Hepatocyte (in vitro differentiated cells): ENCODE measurements around the gene TEX19. TPM values are rescaled to one million over a fixed set of nuclear protein-coding genes. Genes with fewer than 3 reads are reported as not detected.

Experiments used
- DNase-seq: peaks from one replicate; pipeline ENCODE4 v3.0.0-alpha.2; 2016; ENCODE audit warnings: low spot score
- H2AFZ ChIP-seq: fragments of 200-600 bp; sonication (generic); 2 replicates; pipeline ENCODE4 v1.6.0; 2016; ENCODE audit warnings: antibody characterized with exemption, mild to moderate bottlenecking
- H3K27ac ChIP-seq: fragments of 200-600 bp; sonication (generic); 2 replicates; pipeline ENCODE4 v1.5.1; 2016; ENCODE audit warnings: mild to moderate bottlenecking
- H3K27me3 ChIP-seq: fragments of 200-600 bp; sonication (generic); 2 replicates; pipeline ENCODE4 v1.6.1; 2016
- H3K36me3 ChIP-seq: fragments of 200-600 bp; sonication (generic); replicated peaks from 2 replicates; pipeline ENCODE4 v1.5.1; 2016; ENCODE audit warnings: low read depth; ENCODE audit not compliant: insufficient read depth
- H3K4me1 ChIP-seq: fragments of 200-600 bp; sonication (generic); 2 replicates; pipeline ENCODE4 v1.5.1; 2016; ENCODE audit warnings: mild to moderate bottlenecking, moderate library complexity; ENCODE audit not compliant: insufficient read depth
- H3K4me2 ChIP-seq: fragments of 200-600 bp; sonication (generic); 2 replicates; pipeline ENCODE4 v1.6.0; 2016
- H3K4me3 ChIP-seq: fragments of 200-600 bp; sonication (generic); 2 replicates; pipeline ENCODE4 v1.5.1; 2016; ENCODE audit warnings: mild to moderate bottlenecking
- H3K79me2 ChIP-seq: fragments of 200-600 bp; sonication (generic); 2 replicates; pipeline ENCODE4 v1.6.0; 2017; ENCODE audit warnings: mild to moderate bottlenecking
- H3K9me2 ChIP-seq: fragments of 200-600 bp; sonication (generic); replicated peaks from 2 replicates; pipeline ENCODE4 v1.6.0; 2017; ENCODE audit warnings: mild to moderate bottlenecking; ENCODE audit not compliant: insufficient read depth
- H3K9me3 ChIP-seq: fragments of 200-600 bp; sonication (generic); 2 replicates; pipeline ENCODE4 v1.5.1; 2016; ENCODE audit warnings: low read depth, mild to moderate bottlenecking
- H4K20me1 ChIP-seq: fragments of 200-600 bp; sonication (generic); 2 replicates; pipeline ENCODE4 v1.6.0; 2016; ENCODE audit warnings: mild to moderate bottlenecking; ENCODE audit not compliant: insufficient read depth, poor library complexity, severe bottlenecking
- EZH2 ChIP-seq: fragments of 200-600 bp; sonication (generic); IDR thresholded peaks from 2 replicates; pipeline ENCODE4 v1.6.1; 2016; ENCODE audit warnings: antibody characterized with exemption, mild to moderate bottlenecking, borderline replicate concordance
- EZH2phosphoT487 ChIP-seq: fragments of 200-600 bp; sonication (generic); IDR thresholded peaks from one replicate; pipeline ENCODE4 v1.6.1; 2018; ENCODE audit warnings: antibody characterized with exemption, mild to moderate bottlenecking, low read depth, moderate library complexity; ENCODE audit not compliant: unreplicated experiment, severe bottlenecking
- WGBS: methylation state at CpG from one replicate; pipeline ENCODE4 v1.1.6; 2016; ENCODE audit warnings: low lambda C conversion rate; ENCODE audit errors: missing lambda C conversion rate; 5-methylcytosine and 5-hydroxymethylcytosine counted together
- polyA plus RNA-seq: library from polyadenylated mRNA; unstranded; fragments of >200 nt; fragmentation: Nextera tagmentation; extraction: Ambion mirVana; gene quantifications from 2 replicates; pipeline ENCODE4 v1.2.1, GENCODE V29; 2016
- total RNA-seq: library from RNA; depleted of rRNA; stranded (reverse); fragments of >200 nt; gene quantifications from 2 replicates; pipeline ENCODE4 v1.2.3, GENCODE V29; 2014
- TF ChIP-seq, protein P1 (sequence below): fragments of 200-600 bp; sonication (generic); IDR thresholded peaks from 2 replicates; pipeline ENCODE4 v1.5.1; 2016; ENCODE audit warnings: antibody characterized with exemption, mild to moderate bottlenecking; ENCODE audit not compliant: poor library complexity

Gene TEX19
- total and polyA plus RNA-seq, 2 experiments from 2014 or later = not detected

DNA sequence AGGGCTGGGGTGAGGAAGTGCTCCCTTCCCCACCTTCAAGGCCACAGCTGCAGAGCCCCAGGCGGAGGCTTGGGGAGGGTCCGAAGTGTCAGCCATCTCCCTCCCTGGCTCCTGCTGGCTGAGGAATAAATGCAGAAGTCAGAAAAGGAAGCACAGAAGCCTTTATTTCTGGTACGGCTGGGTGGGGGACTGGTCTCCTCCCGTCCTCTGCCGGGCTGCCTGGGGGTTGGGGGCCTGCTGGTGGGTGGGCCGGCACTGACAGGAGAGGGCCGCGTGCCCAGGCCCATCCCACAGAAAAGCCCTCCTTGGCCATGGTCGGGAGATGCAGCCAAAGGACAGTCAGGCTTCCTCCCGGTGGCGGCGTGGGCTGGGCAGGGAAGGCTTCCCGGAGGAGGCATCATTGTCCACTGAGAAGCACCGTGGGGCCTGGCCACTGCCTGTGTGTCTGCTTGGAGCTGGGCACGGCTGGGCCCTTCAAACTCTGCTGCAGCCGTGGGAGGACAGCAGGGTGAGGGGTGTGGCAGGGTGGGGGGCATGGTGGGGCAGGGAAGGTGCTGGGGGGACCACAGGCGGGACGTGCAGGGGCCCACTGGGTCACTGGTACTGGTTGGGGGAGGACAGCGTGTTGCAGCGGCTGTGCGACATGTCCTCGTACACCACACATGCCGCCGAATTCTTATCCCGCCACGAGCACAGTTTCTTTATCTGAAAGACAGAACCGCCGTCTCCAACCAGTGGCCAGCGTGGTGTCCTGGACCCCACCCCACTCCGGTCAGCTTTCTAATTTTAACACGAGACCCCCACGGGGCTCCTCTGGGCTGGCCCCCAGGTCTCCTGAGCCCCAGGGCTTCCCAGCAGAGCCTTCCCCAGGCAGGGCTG is 44.1 kb upstream of the TEX19 start:
- no peak for DNase-seq
- no peak overlapping the region for H3K4me2 ChIP-seq

DNA sequence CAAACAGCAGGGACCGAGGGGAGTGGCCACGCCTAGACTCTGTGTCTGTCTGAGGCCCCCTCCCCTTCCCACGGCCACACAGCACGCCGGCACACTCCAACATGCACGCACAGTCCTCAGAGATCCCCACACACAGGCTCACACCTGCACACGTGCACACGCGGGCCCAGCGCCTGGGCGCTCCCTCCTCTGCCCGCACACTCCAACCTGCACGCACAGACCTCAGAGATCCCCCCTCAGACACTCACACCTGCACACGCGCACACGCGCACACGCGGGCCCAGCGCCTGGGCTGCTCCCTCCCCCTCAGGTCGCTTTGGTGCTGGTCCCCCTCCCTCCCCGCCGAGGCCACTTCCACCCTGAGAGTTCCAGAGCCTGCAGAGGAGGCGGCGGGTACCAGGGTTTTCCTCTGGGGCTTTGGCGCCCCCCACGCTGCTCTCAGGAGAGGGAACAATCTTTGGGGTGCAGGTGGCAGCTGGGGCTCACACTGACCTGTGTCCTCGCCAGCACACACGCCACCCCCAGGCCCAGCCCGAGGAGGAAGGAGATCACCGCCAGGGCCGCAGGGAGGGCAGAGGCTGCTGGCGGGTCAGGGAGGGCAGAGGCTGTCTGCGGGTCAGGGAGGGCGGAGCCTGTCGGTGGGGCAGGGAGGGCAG is 43.2 kb upstream of the TEX19 start:
- H3K36me3 ChIP-seq = no peaks in the 10 kb centered on the region
- H2AFZ ChIP-seq = no peak overlapping the region
- TF ChIP-seq EZH2 (no peak), EZH2phosphoT487 (no peak)
- TF ChIP-seq, protein P1, sequence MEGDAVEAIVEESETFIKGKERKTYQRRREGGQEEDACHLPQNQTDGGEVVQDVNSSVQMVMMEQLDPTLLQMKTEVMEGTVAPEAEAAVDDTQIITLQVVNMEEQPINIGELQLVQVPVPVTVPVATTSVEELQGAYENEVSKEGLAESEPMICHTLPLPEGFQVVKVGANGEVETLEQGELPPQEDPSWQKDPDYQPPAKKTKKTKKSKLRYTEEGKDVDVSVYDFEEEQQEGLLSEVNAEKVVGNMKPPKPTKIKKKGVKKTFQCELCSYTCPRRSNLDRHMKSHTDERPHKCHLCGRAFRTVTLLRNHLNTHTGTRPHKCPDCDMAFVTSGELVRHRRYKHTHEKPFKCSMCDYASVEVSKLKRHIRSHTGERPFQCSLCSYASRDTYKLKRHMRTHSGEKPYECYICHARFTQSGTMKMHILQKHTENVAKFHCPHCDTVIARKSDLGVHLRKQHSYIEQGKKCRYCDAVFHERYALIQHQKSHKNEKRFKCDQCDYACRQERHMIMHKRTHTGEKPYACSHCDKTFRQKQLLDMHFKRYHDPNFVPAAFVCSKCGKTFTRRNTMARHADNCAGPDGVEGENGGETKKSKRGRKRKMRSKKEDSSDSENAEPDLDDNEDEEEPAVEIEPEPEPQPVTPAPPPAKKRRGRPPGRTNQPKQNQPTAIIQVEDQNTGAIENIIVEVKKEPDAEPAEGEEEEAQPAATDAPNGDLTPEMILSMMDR = no peak
- H3K27ac ChIP-seq = no peak overlapping the region
- H3K4me3 ChIP-seq = no peak overlapping the region
- no peak overlapping the region for H3K4me2 ChIP-seq
- H3K9me2 ChIP-seq = no peaks in the 10 kb centered on the region
- H3K79me2 ChIP-seq = no peaks in the 10 kb centered on the region
- WGBS = 66% methylated on average over 29 of the region's 36 CpGs
- H3K27me3 ChIP-seq = no peaks in the 10 kb centered on the region
- DNase-seq = no peak
- peaks cover 3% of the 10 kb centered on the region for H3K4me1 ChIP-seq
- no peaks in the 10 kb centered on the region for H3K9me3 ChIP-seq
- no peaks in the 10 kb centered on the region for H4K20me1 ChIP-seq

More for the DNA sequence above, 44.1 kb upstream of the TEX19 start:
- 83% methylated on average over 18 of the region's 32 CpGs for WGBS
- Histone ChIP-seq H4K20me1 (no peaks in the 10 kb centered on the region), H3K9me2 (no peaks in the 10 kb centered on the region), H3K27me3 (no peaks in the 10 kb centered on the region), H3K79me2 (no peaks in the 10 kb centered on the region), H3K4me1 (peaks cover 8% of the 10 kb centered on the region), H3K9me3 (no peaks in the 10 kb centered on the region), H3K4me3 (no peak overlapping the region), H3K36me3 (no peaks in the 10 kb centered on the region), H3K27ac (no peak overlapping the region), H2AFZ (no peak overlapping the region)
- no peak for TF ChIP-seq EZH2
- TF ChIP-seq, protein P1 = no peak
- TF ChIP-seq EZH2phosphoT487 = no peak

DNA sequence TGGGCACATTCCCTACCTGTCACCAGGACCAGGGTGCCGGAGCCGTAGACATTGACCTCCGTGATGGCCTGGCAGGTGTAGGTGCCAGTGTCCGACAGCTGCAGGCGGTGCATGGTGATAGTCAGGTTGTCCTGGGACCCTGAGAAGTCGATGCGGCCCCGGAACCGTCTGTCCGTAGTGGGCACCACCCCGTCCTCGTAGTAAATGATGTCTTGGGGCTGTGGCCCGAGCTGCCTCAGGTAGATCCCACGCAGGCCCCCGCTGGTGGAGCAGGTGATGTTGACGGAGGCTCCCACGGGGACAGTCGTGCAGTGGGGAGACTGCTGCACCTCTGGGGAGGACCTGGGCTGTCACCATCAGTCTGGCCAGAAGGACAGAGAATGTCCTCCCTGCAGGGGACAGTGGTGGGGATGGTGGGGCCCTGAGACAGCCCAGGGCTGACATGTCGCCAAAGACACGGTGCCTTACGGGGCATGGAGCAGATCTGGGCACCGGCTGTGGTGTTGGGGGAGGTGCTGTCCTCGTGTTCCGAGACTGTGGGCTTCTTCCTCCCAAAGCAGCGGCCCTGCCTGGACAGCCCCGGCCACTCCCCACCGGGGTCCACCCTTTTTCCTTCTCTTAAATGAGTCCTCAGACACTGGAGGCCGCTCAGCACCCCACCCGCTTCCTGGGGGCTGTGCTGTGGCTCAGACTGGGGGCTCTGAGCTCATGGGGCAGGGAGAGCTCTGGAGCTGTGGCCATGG is 42.2 kb upstream of the TEX19 start:
- Histone ChIP-seq H3K79me2 (no peaks in the 10 kb centered on the region), H3K4me1 (peaks cover 3% of the 10 kb centered on the region), H4K20me1 (no peaks in the 10 kb centered on the region), H3K27ac (no peak overlapping the region), H2AFZ (no peak overlapping the region), H3K9me2 (no peaks in the 10 kb centered on the region), H3K9me3 (no peaks in the 10 kb centered on the region), H3K27me3 (no peaks in the 10 kb centered on the region), H3K36me3 (no peaks in the 10 kb centered on the region), H3K4me2 (no peak overlapping the region), H3K4me3 (no peak overlapping the region)
- TF ChIP-seq EZH2 (no peak), EZH2phosphoT487 (no peak)
- TF ChIP-seq, protein P1 = no peak
- DNase-seq = no peak
- WGBS = 90% methylated on average over 25 of the region's 29 CpGs
